ENCODE data around the gene DLST.

- TF ChIP-seq POLR2AphosphoS5 (IDR thresholded peaks at IDR 0.05): no peak
- no peak for TF ChIP-seq CTCF (IDR thresholded peaks at IDR 0.05)
- TF ChIP-seq POLR2A (IDR thresholded peaks at IDR 0.05): no peak
- no peak for TF ChIP-seq EP300 (IDR thresholded peaks at IDR 0.05)
These were observed 37.9 kb downstream of the DLST start for GRCh38 chr14:74919421-74920165.

All from suprapubic skin (tissue), 4 donors.